HG03108 (cell line): Measurements from ENCODE around the gene DENND1C.

Source experiments
- ATAC-seq: cut with Tn5 transposase; IDR thresholded peaks from one replicate; pipeline ENCODE4 v1.9.1; 2021; ENCODE audit warnings: moderate library complexity; ENCODE audit not compliant: unreplicated experiment

DENND1C gene

GRCh38 chr19:6425732-6426620, 55.6 kb downstream of the DENND1C start:
- no peak for ATAC-seq

GRCh38 chr19:6424939-6425731, 56.5 kb downstream of the DENND1C start:
- ATAC-seq: peak; percentile 81

DNA sequence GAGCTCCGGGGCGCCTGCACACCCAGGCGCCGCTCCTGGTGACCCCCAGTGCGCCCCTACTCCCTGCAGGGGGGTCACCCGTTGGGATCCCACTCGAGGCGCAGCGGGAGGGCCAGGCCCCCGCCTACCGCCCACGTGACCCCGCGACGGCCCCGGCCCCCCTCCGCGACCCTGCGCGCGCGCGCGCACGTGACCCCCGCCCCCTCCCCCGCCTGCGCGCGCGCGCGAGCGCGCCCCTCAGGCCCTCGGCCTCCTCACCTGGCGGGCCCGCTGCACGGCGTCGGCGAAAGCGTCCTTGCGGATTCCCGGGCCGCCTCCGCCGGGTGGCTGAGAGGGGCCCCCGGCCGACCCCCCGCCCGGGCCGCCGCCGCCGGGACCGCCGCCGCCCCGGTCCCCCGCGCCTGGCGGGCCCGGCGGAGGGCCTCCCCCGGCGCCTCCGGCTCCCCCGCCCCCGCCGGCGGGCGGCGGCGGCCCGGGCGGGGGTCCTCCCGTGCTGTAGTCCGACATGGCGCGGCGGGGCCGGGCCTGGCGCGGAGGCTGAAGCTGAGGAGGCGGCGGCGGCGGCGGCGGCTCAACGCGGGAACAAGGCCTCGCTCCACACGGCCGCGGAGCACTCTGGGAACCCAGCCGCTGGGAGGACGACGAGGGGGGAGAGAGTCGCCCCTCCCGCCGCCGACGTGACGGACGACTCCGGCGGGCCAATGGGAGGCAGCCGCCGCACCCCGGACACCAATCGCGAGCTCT, 57.2 kb downstream of the DENND1C start, which contains the start of gene KHSRP:
KHSRP (minus strand) TSS at position 617 of the 744 bp plus-strand sequence; CDS start at position 507, 110 bp downstream.
- no peak for ATAC-seq

GRCh38 chr19:6423499-6424194, 57.9 kb downstream of the DENND1C start:
- no peak for ATAC-seq

- no peak for ATAC-seq
These were observed 60.2 kb downstream of the DENND1C start for GRCh38 chr19:6421075-6422014.

- ATAC-seq: no peak
These were observed 63.0 kb downstream of the DENND1C start for GRCh38 chr19:6418562-6418932.

DNA sequence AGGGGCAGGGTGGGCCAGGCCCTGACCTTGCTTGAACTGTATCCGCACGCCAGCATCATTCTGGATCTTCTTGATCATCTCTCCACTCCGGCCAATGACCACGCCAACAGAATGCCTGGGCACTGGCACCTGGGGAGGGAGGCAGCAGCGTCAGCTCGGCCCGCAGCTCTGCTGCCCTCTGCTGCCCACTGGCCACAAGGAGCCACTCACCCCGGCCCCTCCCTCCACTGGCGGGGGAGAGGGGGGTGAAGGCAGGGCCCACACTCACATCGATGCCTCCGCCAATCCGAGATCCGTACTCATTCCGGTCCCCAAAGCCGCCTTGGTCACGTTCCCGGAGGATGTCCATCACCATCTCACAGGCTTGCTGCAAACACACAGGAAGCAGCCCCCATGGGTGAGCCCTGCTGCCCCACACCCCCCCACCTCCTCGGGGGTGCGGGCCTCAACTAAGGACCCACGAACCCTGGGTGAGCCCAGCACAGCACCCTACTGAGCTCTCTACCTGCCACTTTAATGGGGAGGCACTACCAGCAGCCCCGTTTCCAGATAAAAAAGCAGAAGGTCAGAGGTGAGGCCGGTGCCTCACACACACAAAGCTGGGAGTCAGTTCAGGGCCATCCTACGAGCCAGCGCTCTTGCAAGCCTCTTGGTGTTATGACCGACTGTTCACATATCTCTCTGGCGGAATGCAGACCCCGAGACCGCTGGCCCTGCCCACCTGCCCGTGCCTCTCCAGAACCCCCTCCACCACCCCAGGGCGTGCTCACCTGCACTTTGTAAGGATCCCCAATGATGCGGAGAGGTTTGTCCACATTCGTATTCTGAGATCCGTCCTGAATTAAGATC, 63.6 kb downstream of the DENND1C start:
- ATAC-seq: no peak
